A549 treated with Mapracorat at 1 μM for 4 hours (cell line): ENCODE data around the gene ZC3H11A. TPM values are rescaled to one million over a fixed set of nuclear protein-coding genes. Genes with fewer than 3 reads are reported as not detected.

Experiments used
- total RNA-seq: library from RNA; stranded (reverse); fragments of 200-300 nt; extraction: Qiagen RNA extraction; gene quantifications from 5 replicates; pipeline ENCODE4 v1.2.3, GENCODE V29; 2022

The ZC3H11A gene
- 38.0 to 50.1 TPM (median 39.8 TPM) in 5 replicates for total RNA-seq

DNA sequence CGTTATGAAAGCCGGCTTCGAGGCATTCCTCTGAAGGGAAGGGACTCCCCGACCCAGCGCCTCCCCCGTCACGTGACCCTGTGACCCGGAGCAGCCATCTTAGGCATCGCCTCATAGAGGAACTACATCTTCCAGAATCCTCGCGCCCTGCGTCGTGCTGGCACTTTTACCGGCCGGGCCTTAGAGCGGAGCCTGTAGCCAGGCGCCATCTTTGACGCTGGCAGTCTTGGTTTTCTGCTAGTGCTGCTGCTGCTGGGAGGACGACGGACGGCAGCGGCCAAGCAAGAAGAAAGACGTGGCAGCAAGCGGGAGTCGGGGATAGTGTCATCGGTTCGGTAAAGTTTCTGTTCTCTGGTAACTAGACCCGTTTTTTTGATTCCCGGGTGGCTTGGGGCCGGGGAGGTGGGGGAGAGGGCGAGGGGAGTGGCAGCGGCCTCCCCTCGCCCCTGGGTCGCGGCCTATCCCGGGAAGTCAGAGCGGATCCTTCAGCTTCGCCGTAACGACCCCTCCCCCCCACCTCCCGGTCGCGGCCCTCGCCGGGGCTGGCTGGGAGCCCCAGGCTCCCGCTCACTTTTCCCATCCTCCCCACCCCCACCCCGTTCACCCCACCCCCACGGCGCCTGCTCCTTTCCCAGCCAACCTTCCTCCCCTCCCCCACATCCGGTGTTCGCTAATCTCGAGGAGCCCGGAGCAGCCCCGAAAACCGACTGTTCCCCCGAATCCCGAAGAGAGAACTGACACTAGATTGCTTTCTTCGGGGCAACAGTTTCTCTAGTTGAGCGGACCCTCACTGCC lies at the start of gene ZC3H11A, which contains the start of gene ZBED6:
Gene ZC3H11A (plus strand): TSS at position 183 of the 795 bp plus-strand sequence. CDS start 21,448 bp downstream, outside the sequence.
Gene ZBED6 (plus strand): TSS at position 183 of the 795 bp plus-strand sequence. CDS start 1,900 bp downstream, outside the sequence.

DNA sequence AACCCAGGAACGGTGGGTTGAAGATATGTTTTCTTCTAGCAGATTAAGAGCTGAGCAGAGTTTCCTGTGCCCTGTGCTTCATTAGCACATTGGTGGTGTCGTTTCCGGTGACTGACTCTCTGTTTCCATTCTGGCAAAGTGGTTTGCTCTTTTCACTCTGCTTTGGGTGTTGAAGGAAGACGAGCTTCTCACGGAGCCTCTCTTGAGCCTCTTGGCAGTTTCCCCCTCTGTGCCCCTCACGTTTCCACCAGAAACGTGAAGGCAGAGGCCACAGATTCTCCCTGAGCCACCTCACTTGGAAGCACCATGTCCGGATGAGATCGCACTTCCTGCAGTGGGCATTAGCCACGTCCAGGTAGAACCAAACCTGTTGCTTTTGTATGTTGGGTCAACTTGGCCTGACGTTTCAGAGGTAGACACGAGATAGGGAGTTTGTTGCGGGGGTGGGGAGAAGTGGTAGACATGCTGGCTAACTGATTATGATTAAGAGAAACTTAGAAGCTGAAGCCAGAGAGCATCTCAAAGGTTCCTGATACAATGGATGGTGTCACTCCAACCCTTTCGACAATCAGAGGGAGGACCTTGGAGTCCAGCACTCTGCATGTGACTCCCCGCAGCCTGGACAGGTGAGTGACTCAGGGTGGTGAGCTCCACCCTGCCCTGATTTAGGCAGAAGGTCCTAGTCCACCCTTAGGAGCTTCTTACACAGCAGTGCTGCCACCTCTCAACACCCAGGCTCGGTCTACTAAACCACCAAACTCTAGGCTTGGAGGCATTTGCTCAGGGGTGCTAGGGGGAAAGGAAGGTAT lies 30.2 kb upstream of the ZC3H11A start, which contains the start of gene LAX1:
Gene LAX1 (plus strand): TSS at position 155 of the 809 bp plus-strand sequence. CDS start 383 bp downstream, at position 538.

Other genes with a start within 250 kb of the ZC3H11A start
- gene ATP2B4, start 168.8 kb upstream of the ZC3H11A start, total RNA-seq = 14.2 to 23.0 TPM (median 19.8 TPM) in 5 replicates
- gene LAX1, start 30.4 kb upstream of the ZC3H11A start, total RNA-seq = not detected in 5 replicates
- 1.1 to 4.7 TPM (median 3.5 TPM) in 5 replicates for gene ZBED6, start within 50 bp of the ZC3H11A start, total RNA-seq
- 168 to 264 TPM (median 241 TPM) in 5 replicates for gene SNRPE, start 66.0 kb downstream of the ZC3H11A start, total RNA-seq